Vagina (tissue), 2 donors: ENCODE measurements around the gene STRN4. TPM values are rescaled to one million over a fixed set of nuclear protein-coding genes. Genes with fewer than 3 reads are reported as not detected.

Experiments used
- DNase-seq, 2 donors: peaks; one replicate each; pipeline ENCODE4 v3.0.0-alpha.2; 2017; ENCODE audit errors: extremely low spot score in 2 of 2
- H3K27ac ChIP-seq: fragments of 200-600 bp; sonication (generic); one replicate; pipeline ENCODE4 v1.5.1; 2019
- H3K27me3 ChIP-seq: fragments of 200-600 bp; sonication (generic); one replicate; pipeline ENCODE4 v1.5.1; 2019
- H3K36me3 ChIP-seq, 2 donors: fragments of 200-600 bp; sonication (generic); one replicate each; pipeline ENCODE4 v1.5.1; 2017 to 2019
- H3K4me1 ChIP-seq: fragments of 200-600 bp; sonication (generic); one replicate; pipeline ENCODE4 v1.5.1; 2019
- H3K4me3 ChIP-seq, 2 donors: fragments of 200-600 bp; sonication (generic); 1 replicate in 1 of 2; 2 replicates in 1 of 2; pipeline ENCODE4 v1.5.1; 2016 to 2019
- H3K9me3 ChIP-seq: fragments of 200-600 bp; sonication (generic); one replicate; pipeline ENCODE4 v1.5.1; 2019
- CTCF ChIP-seq, 3 experiments: fragments of 450-650 bp in 2 of 3; fragments of 200-600 bp in 1 of 3; sonication (generic) in 1 of 3; IDR thresholded peaks; one replicate each; pipeline ENCODE4 v1.5.1; 2017 to 2019; ENCODE audit warnings: antibody characterized with exemption in 3 of 3, mild to moderate bottlenecking in 2 of 3, moderate library complexity in 2 of 3
- POLR2A ChIP-seq, 2 donors: fragments of 450-650 bp; IDR thresholded peaks; one replicate each; pipeline ENCODE4 v1.6.1; 2017; ENCODE audit warnings: antibody characterized with exemption in 2 of 2, mild to moderate bottlenecking in 2 of 2, moderate library complexity in 2 of 2
- POLR2AphosphoS5 ChIP-seq, 2 donors: sonication (generic); formaldehyde crosslinking; IDR thresholded peaks; one replicate each; pipeline ENCODE4 v1.9.0; 2017; ENCODE audit warnings: antibody characterized with exemption in 2 of 2, mild to moderate bottlenecking in 2 of 2, low read depth in 1 of 2; ENCODE audit not compliant: insufficient read depth in 1 of 2
- intact Hi-C: fragments of 100-400 bp; cut with DNase I; formaldehyde crosslinking; loops from one replicate; pipeline ENCODE4 v1.15.1; 2023
- total RNA-seq: library from RNA; depleted of rRNA; stranded (reverse); fragments of >200 nt; gene quantifications from one replicate; pipeline ENCODE4 v1.2.3, GENCODE V29; 2016

The STRN4 gene
- total RNA-seq, 1 donor from 2014 or later, result 85.0 TPM

DNA sequence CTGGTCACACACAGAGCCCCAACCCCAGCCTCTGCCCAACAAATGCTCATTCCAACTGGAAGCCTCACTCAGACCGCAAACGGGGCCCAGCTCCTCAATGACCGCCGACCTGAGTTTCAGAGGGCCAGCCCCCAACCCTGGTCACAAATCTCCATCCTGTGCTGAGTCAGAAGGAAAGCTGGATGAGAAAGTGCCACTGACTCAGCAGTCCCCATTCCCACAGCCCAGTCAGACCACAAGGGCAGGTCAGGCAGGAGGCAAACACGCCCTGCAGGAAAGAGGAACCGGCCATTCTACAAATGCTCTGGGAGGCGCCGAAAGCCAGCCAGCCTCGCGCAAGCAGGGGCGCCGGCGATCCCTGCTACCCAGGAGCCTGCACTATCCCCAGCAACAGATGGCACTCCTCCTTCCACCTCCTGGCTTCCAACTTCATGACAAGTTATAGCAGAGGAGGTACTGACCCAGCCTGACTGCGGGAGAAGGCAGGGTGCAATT lies 15.2 kb downstream of the STRN4 start:
- no peak for TF ChIP-seq POLR2A (IDR thresholded peaks at IDR 0.05)
- TF ChIP-seq POLR2AphosphoS5 (IDR thresholded peaks at IDR 0.05; ENCODE audit: insufficient read depth in 1 of 2, low read depth in 1 of 2), result no peak
- no peak for TF ChIP-seq CTCF (IDR thresholded peaks at IDR 0.05)
- Histone ChIP-seq H3K9me3 (no peaks in the 10 kb centered on the region), H3K4me1 (peaks cover 31% of the 10 kb centered on the region), H3K4me3 (no peak overlapping the region), H3K36me3 (peaks cover 0 to 89% of the 10 kb centered on the region in 2 donors), H3K27ac (no peak overlapping the region), H3K27me3 (no peaks in the 10 kb centered on the region)
- intact Hi-C loops, result no loop called here
- no peak for DNase-seq

DNA sequence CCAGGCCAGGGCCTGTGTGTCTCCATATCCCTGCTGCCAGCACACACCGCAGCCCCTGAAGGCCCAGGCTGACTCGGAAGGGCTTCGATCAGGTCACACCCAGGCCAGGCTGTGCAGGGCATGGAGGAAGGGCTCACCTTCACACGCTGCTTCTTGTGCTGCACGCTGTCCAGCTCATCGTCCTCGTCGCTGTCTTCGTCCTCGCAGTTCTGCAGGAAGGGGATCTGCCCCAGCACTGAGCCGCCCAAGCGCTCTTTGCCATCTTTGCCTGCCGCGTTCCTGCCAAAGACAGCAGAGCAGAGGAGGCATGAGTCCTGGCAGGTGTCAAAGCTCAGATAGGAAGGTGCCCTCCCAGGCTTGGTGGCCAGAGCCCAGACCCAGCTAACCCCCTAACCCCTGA lies 15.7 kb downstream of the STRN4 start:
- peaks cover 0 to 89% of the 10 kb centered on the region in 2 donors for H3K36me3 ChIP-seq
- H3K27ac ChIP-seq, result no peak overlapping the region
- TF ChIP-seq POLR2AphosphoS5 (IDR thresholded peaks at IDR 0.05; ENCODE audit: insufficient read depth in 1 of 2, low read depth in 1 of 2), result no peak
- TF ChIP-seq POLR2A (IDR thresholded peaks at IDR 0.05), result no peak
- TF ChIP-seq CTCF (IDR thresholded peaks at IDR 0.05), result no peak

DNA sequence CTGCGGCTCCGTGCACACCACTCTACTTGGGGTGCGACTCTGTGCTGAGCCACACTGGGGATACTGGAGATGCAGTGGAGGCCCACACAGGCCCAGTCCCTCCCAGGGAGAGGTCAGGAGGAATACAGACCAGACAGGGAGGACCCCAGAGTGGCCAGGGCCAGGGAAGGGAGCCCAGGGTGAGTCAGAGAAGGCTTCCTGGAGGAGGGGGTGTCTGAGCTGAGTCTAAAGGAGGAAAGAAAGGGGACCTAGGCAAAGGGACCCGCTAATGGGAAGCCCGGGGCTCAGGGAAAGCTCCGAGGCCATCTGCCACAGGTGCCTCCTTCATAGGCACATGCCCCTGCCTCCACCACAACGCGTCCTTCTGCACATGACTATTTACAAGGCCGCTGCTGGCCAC lies 16.1 kb downstream of the STRN4 start:
- no peak overlapping the region for H3K27ac ChIP-seq
- H3K4me1 ChIP-seq, result peaks cover 31% of the 10 kb centered on the region
- no peaks in the 10 kb centered on the region for H3K27me3 ChIP-seq
- H3K9me3 ChIP-seq, result no peaks in the 10 kb centered on the region
- peaks cover 0 to 89% of the 10 kb centered on the region in 2 donors for H3K36me3 ChIP-seq
- intact Hi-C loops, result no loop called here
- TF ChIP-seq POLR2AphosphoS5 (IDR thresholded peaks at IDR 0.05; ENCODE audit: insufficient read depth in 1 of 2, low read depth in 1 of 2) (no peak), CTCF (IDR thresholded peaks at IDR 0.05) (no peak), POLR2A (IDR thresholded peaks at IDR 0.05) (no peak)
- DNase-seq, result no peak
- H3K4me3 ChIP-seq, result no peak overlapping the region

More for the DNA sequence above, 15.7 kb downstream of the STRN4 start:
- H3K9me3 ChIP-seq, result no peaks in the 10 kb centered on the region
- H3K4me3 ChIP-seq, result no peak overlapping the region
- DNase-seq, result no peak
- intact Hi-C loops, result no loop called here
- H3K4me1 ChIP-seq, result peaks cover 31% of the 10 kb centered on the region
- no peaks in the 10 kb centered on the region for H3K27me3 ChIP-seq

DNA sequence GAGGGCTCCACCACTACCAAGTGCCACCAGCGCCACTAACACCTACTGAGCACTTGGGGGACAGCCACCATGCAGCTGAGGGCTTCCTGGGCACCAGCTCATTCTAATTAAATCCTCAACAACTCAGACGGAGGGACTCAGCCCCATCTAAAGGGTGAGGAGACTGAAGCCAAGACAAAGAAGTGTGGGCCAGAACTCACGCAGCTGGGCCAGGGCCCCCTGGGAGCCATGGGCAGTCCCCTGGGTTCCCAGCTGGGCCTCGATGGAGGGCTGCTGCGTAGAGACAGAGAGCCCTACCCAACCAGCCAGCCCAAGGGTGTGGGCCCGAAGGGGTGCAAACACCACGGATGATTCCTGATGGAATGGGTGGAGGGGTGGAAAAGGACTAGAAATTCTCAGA lies 16.6 kb downstream of the STRN4 start:
- TF ChIP-seq CTCF (IDR thresholded peaks at IDR 0.05), result no peak
- no peak for TF ChIP-seq POLR2AphosphoS5 (IDR thresholded peaks at IDR 0.05; ENCODE audit: insufficient read depth in 1 of 2, low read depth in 1 of 2)
- no peak for TF ChIP-seq POLR2A (IDR thresholded peaks at IDR 0.05)
- intact Hi-C loops, result loop anchor here (10.0 kb wide), 1 partner anchor 115 kb away; no protein-coding TSS in a partner anchor
- no peak for DNase-seq
- H3K9me3 ChIP-seq, result no peaks in the 10 kb centered on the region
- no peak overlapping the region for H3K4me3 ChIP-seq
- H3K36me3 ChIP-seq, result peaks cover 0 to 89% of the 10 kb centered on the region in 2 donors
- no peak overlapping the region for H3K27ac ChIP-seq
- H3K4me1 ChIP-seq, result peaks cover 31% of the 10 kb centered on the region
- H3K27me3 ChIP-seq, result no peaks in the 10 kb centered on the region

DNA sequence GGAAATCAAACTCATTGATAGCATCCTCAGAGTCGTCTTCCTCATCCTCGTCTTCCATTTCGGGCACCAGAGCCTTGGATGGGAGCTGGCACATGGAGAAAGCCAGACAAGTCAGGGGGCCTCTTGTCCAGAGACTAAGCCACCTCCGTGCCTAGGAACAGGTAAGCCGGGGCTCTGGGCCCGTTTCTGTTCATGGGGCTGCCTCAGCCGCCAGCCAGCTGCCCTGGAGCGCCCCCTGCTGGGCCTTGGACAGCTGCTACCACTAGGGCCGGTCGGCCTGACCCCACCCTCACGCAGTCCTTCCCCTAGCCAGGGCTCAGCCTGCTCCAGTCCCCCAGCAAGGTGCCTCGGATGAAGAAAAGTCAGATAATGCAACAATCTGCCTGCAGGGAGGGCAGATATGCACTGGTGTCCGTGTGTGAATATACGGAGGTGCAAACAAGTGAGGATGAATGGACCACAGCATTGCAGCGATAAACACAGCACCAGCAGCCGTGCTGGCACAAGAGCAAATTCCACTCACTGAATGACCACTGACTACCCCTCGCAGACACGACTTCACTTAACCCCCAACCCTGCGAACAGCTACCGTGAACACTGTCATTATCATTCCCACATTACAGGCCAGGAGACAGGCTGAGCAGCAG lies 17.4 kb downstream of the STRN4 start:
- Histone ChIP-seq H3K4me1 (peaks cover 31% of the 10 kb centered on the region), H3K27ac (peak overlapping the region; percentile 45)
- no peak for DNase-seq

More for the DNA sequence above, 17.4 kb downstream of the STRN4 start:
- Histone ChIP-seq H3K9me3 (no peaks in the 10 kb centered on the region), H3K27me3 (no peaks in the 10 kb centered on the region), H3K36me3 (peaks cover 0 to 86% of the 10 kb centered on the region in 2 donors), H3K4me3 (no peak overlapping the region)
- TF ChIP-seq POLR2AphosphoS5 (IDR thresholded peaks at IDR 0.05; ENCODE audit: insufficient read depth in 1 of 2, low read depth in 1 of 2) (peak in 1 of 2 donors; percentile 9), POLR2A (IDR thresholded peaks at IDR 0.05) (no peak), CTCF (IDR thresholded peaks at IDR 0.05) (peak; percentile 67 to 87 (median 78))
- intact Hi-C loops, result loop anchor here (10.0 kb wide), 1 partner anchor 114 kb away; no protein-coding TSS in a partner anchor
